WTC11 (cell line): ENCODE measurements around the gene MAMDC2. TPM values are rescaled to one million over a fixed set of nuclear protein-coding genes. Genes with fewer than 3 reads are reported as not detected.

ENCODE experiments used
- ARID4B ChIP-seq: sonication (generic); formaldehyde crosslinking; IDR thresholded peaks from 2 replicates; pipeline ENCODE4 v1.8.0; 2023; ENCODE audit warnings: missing genetic modification reagents, mild to moderate bottlenecking, borderline replicate concordance
- ELF4 ChIP-seq: sonication (generic); formaldehyde crosslinking; IDR thresholded peaks from 2 replicates; pipeline ENCODE4 v1.8.1; 2022; ENCODE audit warnings: low read depth, mild to moderate bottlenecking, moderate library complexity, missing genetic modification reagents
- FOXK1 ChIP-seq: sonication (generic); formaldehyde crosslinking; IDR thresholded peaks from 2 replicates; pipeline ENCODE4 v1.8.0; 2022; ENCODE audit warnings: mild to moderate bottlenecking, moderate library complexity, missing genetic modification reagents
- FOXP1 ChIP-seq: sonication (generic); formaldehyde crosslinking; IDR thresholded peaks from 2 replicates; pipeline ENCODE4 v1.8.0; 2022; ENCODE audit warnings: missing genetic modification reagents, mild to moderate bottlenecking, moderate library complexity, borderline replicate concordance
- IRF1 ChIP-seq: sonication (generic); formaldehyde crosslinking; IDR thresholded peaks from 2 replicates; pipeline ENCODE4 v1.8.0; 2023; ENCODE audit warnings: missing genetic modification reagents
- NFE2L1 ChIP-seq: sonication (generic); formaldehyde crosslinking; IDR thresholded peaks from 2 replicates; pipeline ENCODE4 v1.8.1; 2023; ENCODE audit warnings: missing genetic modification reagents
- OVOL2 ChIP-seq: fragments of 250-450 bp; sonication (Bioruptor Pico); IDR thresholded peaks from 2 replicates; pipeline ENCODE4 v1.9.0; 2021; ENCODE audit warnings: mild to moderate bottlenecking, borderline replicate concordance
- PRDM15 ChIP-seq: sonication (generic); formaldehyde crosslinking; IDR thresholded peaks from 2 replicates; pipeline ENCODE4 v1.8.0; 2022; ENCODE audit warnings: missing genetic modification reagents
- PREB ChIP-seq: sonication (generic); formaldehyde crosslinking; IDR thresholded peaks from 2 replicates; pipeline ENCODE4 v1.8.1; 2022; ENCODE audit warnings: mild to moderate bottlenecking, missing genetic modification reagents, moderate library complexity, borderline replicate concordance
- RELA ChIP-seq: sonication (generic); formaldehyde crosslinking; IDR thresholded peaks from 2 replicates; pipeline ENCODE4 v1.8.1; 2022; ENCODE audit warnings: missing genetic modification reagents, mild to moderate bottlenecking, borderline replicate concordance
- SMAD3 ChIP-seq: sonication (generic); formaldehyde crosslinking; IDR thresholded peaks from 2 replicates; pipeline ENCODE4 v1.8.0; 2022; ENCODE audit warnings: missing genetic modification reagents, mild to moderate bottlenecking, borderline replicate concordance
- TEAD4 ChIP-seq: sonication (generic); formaldehyde crosslinking; IDR thresholded peaks from 2 replicates; pipeline ENCODE4 v1.8.0; 2022; ENCODE audit warnings: mild to moderate bottlenecking, missing genetic modification reagents
- TP53 ChIP-seq: sonication (generic); formaldehyde crosslinking; IDR thresholded peaks from 2 replicates; pipeline ENCODE4 v1.8.1; 2023; ENCODE audit warnings: mild to moderate bottlenecking, missing genetic modification reagents
- ZBTB21 ChIP-seq: sonication (generic); formaldehyde crosslinking; IDR thresholded peaks from 2 replicates; pipeline ENCODE4 v1.8.1; 2023; ENCODE audit warnings: mild to moderate bottlenecking, missing genetic modification reagents, borderline replicate concordance
- ZNF219 ChIP-seq: sonication (generic); formaldehyde crosslinking; IDR thresholded peaks from 2 replicates; pipeline ENCODE4 v1.8.0; 2023; ENCODE audit warnings: missing genetic modification reagents, mild to moderate bottlenecking, borderline replicate concordance
- ZNF423 ChIP-seq: fragments of 250-450 bp; sonication (Bioruptor Pico); IDR thresholded peaks from 2 replicates; pipeline ENCODE4 v2.1.2; 2022; ENCODE audit warnings: mild to moderate bottlenecking, moderate library complexity
- ZNF671 ChIP-seq: fragments of 250-450 bp; sonication (Bioruptor Pico); IDR thresholded peaks from 2 replicates; pipeline ENCODE4 v1.8.0; 2021; ENCODE audit warnings: mild to moderate bottlenecking
- total RNA-seq: library from RNA; stranded (reverse); gene quantifications from 3 replicates; pipeline ENCODE4 v1.2.3, GENCODE V29; 2021
- TF ChIP-seq, protein P1 (sequence below): sonication (generic); formaldehyde crosslinking; IDR thresholded peaks from 2 replicates; pipeline ENCODE4 v1.8.0; 2022; ENCODE audit warnings: mild to moderate bottlenecking, missing genetic modification reagents
- TF ChIP-seq, protein P2 (sequence below): fragments of 250-450 bp; sonication (Bioruptor Pico); IDR thresholded peaks from 2 replicates; pipeline ENCODE4 v1.9.0; 2021; ENCODE audit warnings: mild to moderate bottlenecking
- TF ChIP-seq, protein P3 (sequence below): sonication (generic); formaldehyde crosslinking; IDR thresholded peaks from 2 replicates; pipeline ENCODE4 v1.8.1; 2023; ENCODE audit warnings: mild to moderate bottlenecking, missing genetic modification reagents, moderate library complexity
- TF ChIP-seq, protein P4 (sequence below): sonication (generic); formaldehyde crosslinking; IDR thresholded peaks from 2 replicates; pipeline ENCODE4 v1.8.0; 2022; ENCODE audit warnings: mild to moderate bottlenecking, missing genetic modification reagents

The MAMDC2 gene
- total RNA-seq, 1 experiment from 2014 or later = 6.0 TPM

DNA sequence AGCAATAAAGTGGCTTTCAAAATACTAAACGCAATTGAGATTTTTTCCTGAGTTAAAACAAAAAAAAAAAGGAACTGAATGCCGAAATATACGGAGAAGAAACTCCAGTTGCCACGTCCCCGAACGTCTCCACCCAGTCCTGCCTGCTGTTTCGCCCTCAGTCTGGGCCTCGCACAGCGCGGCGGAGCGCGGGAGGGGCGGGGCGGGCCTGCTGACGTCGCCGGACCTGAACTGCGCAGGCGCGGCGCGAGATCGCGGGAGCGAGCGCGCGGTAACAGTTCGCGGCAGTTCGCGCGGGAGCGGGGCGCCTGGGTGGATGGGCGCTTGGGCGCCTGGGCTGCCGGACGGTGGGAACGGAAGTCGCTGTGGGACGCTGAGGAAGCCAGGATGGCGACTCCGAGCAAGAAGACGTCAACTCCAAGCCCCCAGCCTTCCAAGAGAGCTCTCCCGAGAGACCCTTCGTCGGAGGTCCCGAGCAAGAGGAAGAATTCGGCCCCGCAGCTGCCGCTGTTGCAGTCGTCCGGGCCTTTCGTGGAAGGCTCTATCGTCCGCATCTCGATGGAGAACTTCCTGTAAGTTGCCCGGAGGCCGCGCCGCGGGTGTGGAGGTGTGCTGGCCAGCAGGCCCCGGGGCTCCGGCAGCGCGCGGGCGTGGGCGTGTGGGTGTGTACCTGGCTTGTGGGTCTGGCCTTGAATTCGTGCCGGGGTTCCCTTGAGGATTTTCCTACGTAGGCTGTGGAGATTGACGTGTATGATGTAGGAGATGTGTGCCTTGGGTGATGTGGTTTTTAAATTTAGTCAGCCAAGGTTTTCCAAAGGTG, 215.3 kb downstream of the MAMDC2 start, which contains the start of gene SMC5 (continued):
- TF ChIP-seq PREB (CRISPR knock-in tag) = 0 out of 2 replicates have a peak, but pooled peaks have one; percentile 15
- TF ChIP-seq, protein P1, sequence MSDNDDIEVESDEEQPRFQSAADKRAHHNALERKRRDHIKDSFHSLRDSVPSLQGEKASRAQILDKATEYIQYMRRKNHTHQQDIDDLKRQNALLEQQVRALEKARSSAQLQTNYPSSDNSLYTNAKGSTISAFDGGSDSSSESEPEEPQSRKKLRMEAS (CRISPR knock-in tag) = peak; percentile 86
- TF ChIP-seq ZNF671 = no peak
- TF ChIP-seq FOXK1 = peak; percentile 71; the same call in 1 of the 2 replicates
- TF ChIP-seq ZBTB21 (CRISPR knock-in tag) = peak; percentile 73; the same call in 1 of the 2 replicates
- TF ChIP-seq ELF4 (CRISPR knock-in tag) = no peak
- peak; percentile 94 for TF ChIP-seq FOXP1 (CRISPR knock-in tag)
- TF ChIP-seq TP53 = no peak
- peak; percentile 83; the same call in 1 of the 2 replicates for TF ChIP-seq IRF1 (CRISPR knock-in tag)
- TF ChIP-seq ARID4B (CRISPR knock-in tag) = no peak; the same call in 1 of the 2 replicates
- peak; percentile 69; the same call in 1 of the 2 replicates for TF ChIP-seq SMAD3 (CRISPR knock-in tag)
- TF ChIP-seq NFE2L1 (CRISPR knock-in tag) = peak; percentile 56; the same call in 1 of the 2 replicates
- TF ChIP-seq, protein P2, sequence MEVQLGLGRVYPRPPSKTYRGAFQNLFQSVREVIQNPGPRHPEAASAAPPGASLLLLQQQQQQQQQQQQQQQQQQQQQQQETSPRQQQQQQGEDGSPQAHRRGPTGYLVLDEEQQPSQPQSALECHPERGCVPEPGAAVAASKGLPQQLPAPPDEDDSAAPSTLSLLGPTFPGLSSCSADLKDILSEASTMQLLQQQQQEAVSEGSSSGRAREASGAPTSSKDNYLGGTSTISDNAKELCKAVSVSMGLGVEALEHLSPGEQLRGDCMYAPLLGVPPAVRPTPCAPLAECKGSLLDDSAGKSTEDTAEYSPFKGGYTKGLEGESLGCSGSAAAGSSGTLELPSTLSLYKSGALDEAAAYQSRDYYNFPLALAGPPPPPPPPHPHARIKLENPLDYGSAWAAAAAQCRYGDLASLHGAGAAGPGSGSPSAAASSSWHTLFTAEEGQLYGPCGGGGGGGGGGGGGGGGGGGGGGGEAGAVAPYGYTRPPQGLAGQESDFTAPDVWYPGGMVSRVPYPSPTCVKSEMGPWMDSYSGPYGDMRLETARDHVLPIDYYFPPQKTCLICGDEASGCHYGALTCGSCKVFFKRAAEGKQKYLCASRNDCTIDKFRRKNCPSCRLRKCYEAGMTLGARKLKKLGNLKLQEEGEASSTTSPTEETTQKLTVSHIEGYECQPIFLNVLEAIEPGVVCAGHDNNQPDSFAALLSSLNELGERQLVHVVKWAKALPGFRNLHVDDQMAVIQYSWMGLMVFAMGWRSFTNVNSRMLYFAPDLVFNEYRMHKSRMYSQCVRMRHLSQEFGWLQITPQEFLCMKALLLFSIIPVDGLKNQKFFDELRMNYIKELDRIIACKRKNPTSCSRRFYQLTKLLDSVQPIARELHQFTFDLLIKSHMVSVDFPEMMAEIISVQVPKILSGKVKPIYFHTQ = no peak
- no peak for TF ChIP-seq PRDM15 (CRISPR knock-in tag)
- no peak for TF ChIP-seq RELA (CRISPR knock-in tag)
- no peak for TF ChIP-seq OVOL2
- TF ChIP-seq TEAD4 (CRISPR knock-in tag) = no peak
- TF ChIP-seq, protein P3, sequence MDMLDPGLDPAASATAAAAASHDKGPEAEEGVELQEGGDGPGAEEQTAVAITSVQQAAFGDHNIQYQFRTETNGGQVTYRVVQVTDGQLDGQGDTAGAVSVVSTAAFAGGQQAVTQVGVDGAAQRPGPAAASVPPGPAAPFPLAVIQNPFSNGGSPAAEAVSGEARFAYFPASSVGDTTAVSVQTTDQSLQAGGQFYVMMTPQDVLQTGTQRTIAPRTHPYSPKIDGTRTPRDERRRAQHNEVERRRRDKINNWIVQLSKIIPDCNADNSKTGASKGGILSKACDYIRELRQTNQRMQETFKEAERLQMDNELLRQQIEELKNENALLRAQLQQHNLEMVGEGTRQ (CRISPR knock-in tag) = 0 out of 2 replicates have a peak, but pooled peaks have one; percentile 26
- no peak for TF ChIP-seq ZNF423
- TF ChIP-seq, protein P4, sequence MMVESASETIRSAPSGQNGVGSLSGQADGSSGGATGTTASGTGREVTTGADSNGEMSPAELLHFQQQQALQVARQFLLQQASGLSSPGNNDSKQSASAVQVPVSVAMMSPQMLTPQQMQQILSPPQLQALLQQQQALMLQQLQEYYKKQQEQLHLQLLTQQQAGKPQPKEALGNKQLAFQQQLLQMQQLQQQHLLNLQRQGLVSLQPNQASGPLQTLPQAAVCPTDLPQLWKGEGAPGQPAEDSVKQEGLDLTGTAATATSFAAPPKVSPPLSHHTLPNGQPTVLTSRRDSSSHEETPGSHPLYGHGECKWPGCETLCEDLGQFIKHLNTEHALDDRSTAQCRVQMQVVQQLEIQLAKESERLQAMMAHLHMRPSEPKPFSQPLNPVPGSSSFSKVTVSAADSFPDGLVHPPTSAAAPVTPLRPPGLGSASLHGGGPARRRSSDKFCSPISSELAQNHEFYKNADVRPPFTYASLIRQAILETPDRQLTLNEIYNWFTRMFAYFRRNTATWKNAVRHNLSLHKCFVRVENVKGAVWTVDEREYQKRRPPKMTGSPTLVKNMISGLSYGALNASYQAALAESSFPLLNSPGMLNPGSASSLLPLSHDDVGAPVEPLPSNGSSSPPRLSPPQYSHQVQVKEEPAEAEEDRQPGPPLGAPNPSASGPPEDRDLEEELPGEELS = peak; percentile 93
- TF ChIP-seq ZNF219 (CRISPR knock-in tag) = no peak
